GM18505 (cell line): ENCODE data around the gene GPR15.

Experiments
- ATAC-seq: cut with Tn5 transposase; IDR thresholded peaks from one replicate; pipeline ENCODE4 v1.9.1; 2021; ENCODE audit not compliant: unreplicated experiment
- POLR2A ChIP-seq: IDR thresholded peaks from 4 replicates; pipeline ENCODE4 v1.6.1; 2011; ENCODE audit warnings: borderline replicate concordance; ENCODE audit not compliant: insufficient read depth, insufficient read length; ENCODE audit errors: extremely low read depth

GPR15 gene

GRCh38 chr3:98568402-98568801, 36.6 kb downstream of the GPR15 start:
- TF ChIP-seq POLR2A = no peak
- no peak for ATAC-seq

DNA sequence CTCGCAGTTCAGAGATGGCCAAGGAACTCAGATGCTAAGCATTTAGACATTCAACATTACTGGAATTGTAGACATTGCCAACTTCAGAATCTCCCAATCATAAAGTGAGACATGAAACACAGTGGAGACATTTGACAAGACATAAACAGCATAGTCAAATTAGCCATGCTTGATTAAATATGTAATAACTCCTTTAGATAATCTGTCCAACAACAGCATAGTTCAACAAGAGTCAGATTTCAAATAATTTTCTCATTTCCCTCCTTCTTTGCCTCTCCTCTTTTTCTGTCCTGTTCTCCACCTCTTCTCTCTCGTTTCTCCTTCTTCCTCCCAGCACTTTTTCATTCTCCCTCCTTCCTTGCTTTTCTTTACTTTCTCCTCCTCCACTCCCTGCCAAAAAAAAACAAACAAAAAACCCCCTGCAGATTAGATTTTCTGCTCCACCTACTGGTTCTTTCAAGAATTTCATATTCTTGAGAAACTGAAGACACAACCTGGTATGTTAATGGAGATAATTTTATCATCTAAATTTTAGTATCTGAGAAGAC, 41.5 kb downstream of the GPR15 start:
- TF ChIP-seq POLR2A = no peak
- peak; percentile 65 for ATAC-seq

- no peak for TF ChIP-seq POLR2A
- no peak for ATAC-seq
Measured at GRCh38 chr3:98574132-98574531, 42.4 kb downstream of the GPR15 start.

DNA sequence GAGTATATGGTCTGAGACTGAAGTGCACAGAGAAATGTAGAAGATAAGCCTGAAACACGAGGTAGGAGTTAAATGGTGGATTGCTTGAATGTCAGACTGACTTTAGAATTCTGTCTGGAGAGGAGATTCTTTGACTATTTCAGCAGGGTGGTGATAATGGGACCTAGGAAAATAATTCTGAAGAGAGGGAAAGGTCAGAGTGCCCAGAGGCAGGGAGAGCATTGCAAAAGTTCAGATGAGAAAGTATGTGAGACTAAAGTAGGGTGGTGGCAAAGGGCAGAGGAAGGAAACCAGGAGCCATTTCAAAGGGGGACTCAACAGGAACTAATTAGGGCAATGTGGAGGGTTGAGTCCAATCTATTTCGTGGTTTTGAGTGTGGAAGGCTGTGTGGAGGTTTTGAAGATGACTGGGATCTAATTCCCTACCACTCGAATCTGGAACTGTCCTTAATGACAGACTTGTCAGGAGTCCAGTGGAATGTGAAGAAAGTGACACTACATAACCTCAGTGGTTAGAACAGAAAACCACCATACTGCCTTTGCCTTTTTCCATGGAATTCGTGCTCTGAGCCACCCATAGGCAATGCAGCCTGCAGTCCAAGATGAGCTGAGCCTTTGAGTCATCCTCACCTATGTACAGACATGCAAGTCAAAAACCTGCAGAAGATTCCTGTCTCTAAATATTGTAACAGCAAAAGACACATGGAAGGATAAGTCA, 45.6 kb downstream of the GPR15 start:
- no peak for ATAC-seq
- TF ChIP-seq POLR2A = no peak

DNA sequence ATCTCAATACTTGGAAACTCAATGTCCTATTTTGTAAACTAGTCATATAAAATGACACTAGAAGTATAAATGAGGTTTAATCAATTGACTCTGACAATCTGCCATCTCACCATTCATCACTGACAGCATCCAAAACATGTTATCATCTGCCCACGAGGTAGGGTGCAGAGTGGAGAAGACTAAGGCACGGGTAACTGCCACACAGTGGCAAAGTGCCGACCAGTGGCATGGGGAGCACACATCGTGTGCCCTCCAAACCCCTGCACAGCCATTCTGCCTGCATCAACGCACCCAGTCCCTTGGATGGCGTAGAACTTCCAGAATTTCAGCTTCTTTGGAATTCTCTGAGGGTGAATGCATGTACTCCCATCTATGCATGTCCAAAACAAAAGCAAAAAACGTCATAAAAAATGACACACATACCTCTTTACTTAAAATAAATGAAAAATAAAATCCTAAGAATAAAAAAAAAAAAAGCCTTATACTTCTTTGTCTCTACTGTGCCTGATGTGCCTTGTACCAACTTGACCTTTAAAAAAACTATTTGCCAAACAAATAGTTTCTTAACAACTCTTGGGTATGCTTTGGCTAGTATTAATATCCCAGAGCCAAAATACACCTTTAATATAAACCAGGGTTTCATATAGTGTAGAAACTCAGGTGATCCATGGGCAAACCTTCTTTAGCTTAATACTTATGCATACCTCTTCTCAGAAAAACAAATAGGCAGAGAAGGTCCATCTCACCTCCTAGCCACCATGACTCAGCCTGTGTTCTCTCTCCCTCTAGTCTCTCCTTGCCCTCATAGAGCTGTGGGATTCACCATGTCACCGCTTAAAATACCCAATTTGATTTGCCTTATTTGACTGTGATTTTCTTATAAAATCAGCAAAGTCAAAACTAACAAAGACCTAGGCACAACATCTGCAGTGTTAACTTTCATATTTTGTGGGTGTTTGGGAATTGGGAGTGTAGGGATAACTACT, 48.9 kb downstream of the GPR15 start:
- ATAC-seq = no peak
- TF ChIP-seq POLR2A = no peak

DNA sequence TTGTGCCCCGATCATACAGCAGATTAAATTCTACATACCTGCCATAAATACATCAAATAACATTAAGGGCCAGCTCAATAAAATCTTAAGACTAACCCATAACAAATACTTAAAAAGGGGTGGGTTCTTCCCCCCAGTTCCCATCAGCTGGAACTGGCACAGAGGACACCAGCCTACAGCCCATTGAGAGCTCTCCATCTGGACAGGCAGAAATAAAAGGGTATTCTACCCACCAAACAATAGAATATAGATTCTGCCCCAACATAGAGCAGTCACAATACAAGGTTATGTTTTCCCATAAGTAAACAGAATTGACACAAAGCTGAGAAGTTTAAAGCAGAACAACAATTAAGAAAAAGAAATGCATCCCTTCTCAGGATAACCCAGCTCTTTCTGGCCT, 49.7 kb downstream of the GPR15 start:
- no peak for ATAC-seq
- TF ChIP-seq POLR2A = no peak

- no peak for ATAC-seq
- no peak for TF ChIP-seq POLR2A
Measured at GRCh38 chr3:98582042-98582441, 50.3 kb downstream of the GPR15 start.

DNA sequence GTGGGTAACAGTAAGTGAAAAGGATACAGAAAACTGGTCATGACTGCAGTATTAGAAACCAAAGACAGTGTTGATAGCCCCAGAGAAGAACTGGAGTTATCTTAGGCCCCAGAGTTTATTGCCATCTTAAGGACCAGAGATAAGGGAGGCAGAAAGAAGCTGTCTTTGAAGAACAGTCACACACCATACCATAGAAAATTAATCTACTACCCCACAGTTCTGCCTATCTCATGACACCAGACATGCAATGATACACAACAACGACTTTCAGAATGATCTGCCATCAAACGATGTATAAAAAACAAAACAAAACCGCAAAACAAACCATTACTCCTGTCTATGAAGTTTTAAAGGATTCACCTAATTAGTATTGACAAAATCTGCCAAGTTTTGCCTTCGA, 52.0 kb downstream of the GPR15 start:
- no peak for ATAC-seq
- no peak for TF ChIP-seq POLR2A
